Thoracic aorta (tissue), 2 donors: ENCODE results near the gene C1orf50. TPM values are rescaled to one million over a fixed set of nuclear protein-coding genes. Genes with fewer than 3 reads are reported as not detected.
"Not testable (repeated sequence)": the region's sequence is repeated elsewhere in the genome, so short reads cannot be mapped to it uniquely, and the experiment has no call there.

ENCODE experiments used
- ATAC-seq: fragments of 150-250 bp; one replicate; pipeline ENCODE4 v1.8.0; 2017; ENCODE audit warnings: low read depth; ENCODE audit not compliant: insufficient number of reproducible peaks, low FRiP score
- DNase-seq: peaks from one replicate; pipeline ENCODE4 v3.0.0-alpha.2; 2020; ENCODE audit warnings: low spot score
- H3K27ac ChIP-seq, 2 donors: fragments of 200-600 bp; sonication (generic); 1 replicate in 1 of 2; 2 replicates in 1 of 2; pipeline ENCODE4 v1.5.1; 2016; ENCODE audit warnings: mild to moderate bottlenecking in 2 of 2, moderate library complexity in 2 of 2
- H3K27me3 ChIP-seq: fragments of 200-600 bp; sonication (generic); replicated peaks from 2 replicates; pipeline ENCODE4 v1.6.0; 2016; ENCODE audit warnings: mild to moderate bottlenecking; ENCODE audit not compliant: insufficient read depth
- H3K36me3 ChIP-seq: fragments of 200-600 bp; sonication (generic); one replicate; pipeline ENCODE4 v1.5.1; 2016
- H3K4me1 ChIP-seq, 2 donors: fragments of 200-600 bp; sonication (generic); 1 replicate in 1 of 2; 2 replicates in 1 of 2; pipeline versions ENCODE4 v1.5.1 to v1.6.0; 2016; ENCODE audit warnings: low read depth in 2 of 2, mild to moderate bottlenecking in 1 of 2; ENCODE audit not compliant: control insufficient read depth in 1 of 2
- H3K4me3 ChIP-seq: fragments of 200-600 bp; sonication (generic); 2 replicates; pipeline ENCODE4 v1.5.1; 2016; ENCODE audit warnings: mild to moderate bottlenecking
- H3K9me3 ChIP-seq: fragments of 200-600 bp; sonication (generic); 2 replicates; pipeline ENCODE4 v1.5.1; 2016
- CTCF ChIP-seq: fragments of 200-600 bp; sonication (generic); IDR thresholded peaks from one replicate; pipeline ENCODE4 v1.5.1; 2019; ENCODE audit warnings: antibody characterized with exemption
- total RNA-seq, 2 donors: library from RNA; depleted of rRNA; stranded (reverse); fragments of >200 nt; gene quantifications; one replicate each; pipeline versions ENCODE4 v1.1.0 to v1.2.3, GENCODE V29; 2016

The C1orf50 gene
- total RNA-seq, 2 donors from 2014 or later: 4.1 to 4.3 TPM

GRCh38 chr1:42801832-42802473 lies 34.9 kb downstream of the C1orf50 start:
- H3K4me3 ChIP-seq: no peak overlapping the region
- DNase-seq (no peak), ATAC-seq (no peak)
- H3K9me3 ChIP-seq: no peaks in the 10 kb centered on the region
- H3K36me3 ChIP-seq: peaks cover 3% of the 10 kb centered on the region
- H3K27me3 ChIP-seq: no peaks in the 10 kb centered on the region
- no peak overlapping the region for H3K27ac ChIP-seq
- H3K4me1 ChIP-seq: no peaks in the 10 kb centered on the region
- TF ChIP-seq CTCF: no peak

GRCh38 chr1:42806171-42806570 lies 39.1 kb downstream of the C1orf50 start:
- H3K27ac ChIP-seq: no peak overlapping the region
- DNase-seq: no peak

GRCh38 chr1:42806593-42806992 lies 39.5 kb downstream of the C1orf50 start:
- no peak for TF ChIP-seq CTCF
- no peak for DNase-seq
- Histone ChIP-seq H3K9me3 (no peaks in the 10 kb centered on the region), H3K27ac (no peak overlapping the region), H3K4me3 (no peak overlapping the region), H3K36me3 (peaks cover 5% of the 10 kb centered on the region), H3K4me1 (no peaks in the 10 kb centered on the region), H3K27me3 (no peaks in the 10 kb centered on the region)
- ATAC-seq: no peak

More at GRCh38 chr1:42806171-42806570, 39.1 kb downstream of the C1orf50 start:
- Histone ChIP-seq H3K36me3 (peaks cover 5% of the 10 kb centered on the region), H3K9me3 (no peaks in the 10 kb centered on the region), H3K4me1 (no peaks in the 10 kb centered on the region), H3K4me3 (no peak overlapping the region), H3K27me3 (no peaks in the 10 kb centered on the region)
- no peak for ATAC-seq
- no peak for TF ChIP-seq CTCF

GRCh38 chr1:42807056-42807668 lies 40.1 kb downstream of the C1orf50 start:
- TF ChIP-seq CTCF: no peak
- ATAC-seq: no peak
- no peaks in the 10 kb centered on the region for H3K9me3 ChIP-seq

GRCh38 chr1:42814815-42815214 lies 47.8 kb downstream of the C1orf50 start:
- not testable (repeated sequence) for DNase-seq, H3K4me3 ChIP-seq, H3K9me3 ChIP-seq, H3K36me3 ChIP-seq, H3K27ac ChIP-seq, ATAC-seq, H3K27me3 ChIP-seq
- peaks cover 9 to 17% of the 10 kb centered on the region in 2 donors for H3K4me1 ChIP-seq

More at GRCh38 chr1:42807056-42807668, 40.1 kb downstream of the C1orf50 start:
- no peak for DNase-seq
- Histone ChIP-seq H3K4me3 (no peak overlapping the region), H3K27me3 (no peaks in the 10 kb centered on the region), H3K36me3 (peaks cover 5% of the 10 kb centered on the region), H3K4me1 (no peaks in the 10 kb centered on the region), H3K27ac (no peak overlapping the region)
